ENCODE results near the gene TCAF1.

TCAF1 gene

GRCh38 chr7:143913945-143914615 lies 12.1 kb upstream of the TCAF1 start:
- Mint-ChIP-seq H3K36me3 (ENCODE audit: low read depth) (no peaks in the 10 kb centered on the region), H3K4me1 (ENCODE audit: low read depth) (no peaks in the 10 kb centered on the region), H3K27ac (no peak overlapping the region), H3K4me3 (no peak overlapping the region), H3K9me3 (no peaks in the 10 kb centered on the region), H3K27me3 (ENCODE audit: low read depth) (peaks cover 32% of the 10 kb centered on the region)

GRCh38 chr7:143910473-143911248 lies 8.7 kb upstream of the TCAF1 start:
- Mint-ChIP-seq H3K27me3 (ENCODE audit: low read depth) (peaks cover 22% of the 10 kb centered on the region), H3K36me3 (ENCODE audit: low read depth) (no peaks in the 10 kb centered on the region), H3K4me3 (no peak overlapping the region)

GRCh38 chr7:143909863-143910262 lies 7.9 kb upstream of the TCAF1 start:
- no peak overlapping the region for H3K4me3 Mint-ChIP-seq
- no peaks in the 10 kb centered on the region for H3K9me3 Mint-ChIP-seq
- no peaks in the 10 kb centered on the region for H3K4me1 Mint-ChIP-seq (ENCODE audit: low read depth)
- peaks cover 22% of the 10 kb centered on the region for H3K27me3 Mint-ChIP-seq (ENCODE audit: low read depth)
- no peaks in the 10 kb centered on the region for H3K36me3 Mint-ChIP-seq (ENCODE audit: low read depth)
- H3K27ac Mint-ChIP-seq = no peak overlapping the region

More at GRCh38 chr7:143910473-143911248, 8.7 kb upstream of the TCAF1 start:
- no peaks in the 10 kb centered on the region for H3K4me1 Mint-ChIP-seq (ENCODE audit: low read depth)
- no peaks in the 10 kb centered on the region for H3K9me3 Mint-ChIP-seq
- no peak overlapping the region for H3K27ac Mint-ChIP-seq

DNA sequence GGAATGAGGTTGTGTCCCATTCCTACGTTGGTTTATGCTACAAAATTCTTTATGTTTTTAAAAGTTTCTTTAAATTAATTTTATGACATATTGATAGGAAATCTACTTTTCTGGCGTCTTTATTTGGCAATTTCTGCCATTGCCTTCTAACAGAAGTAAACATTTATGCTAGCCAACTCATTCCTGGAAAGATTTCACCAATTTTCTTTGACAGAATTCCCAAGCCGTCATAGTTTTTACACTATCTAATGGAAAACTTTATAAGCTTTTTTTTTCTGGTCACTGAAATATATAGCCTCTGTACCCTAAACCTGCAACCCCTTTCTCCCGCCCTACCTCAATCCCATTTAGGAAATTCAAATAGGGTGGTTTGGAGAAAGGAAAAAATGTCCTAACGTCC lies 6.1 kb upstream of the TCAF1 start:
- Mint-ChIP-seq H3K36me3 (ENCODE audit: low read depth) (no peaks in the 10 kb centered on the region), H3K4me1 (ENCODE audit: low read depth) (no peaks in the 10 kb centered on the region), H3K9me3 (no peaks in the 10 kb centered on the region), H3K27ac (no peak overlapping the region), H3K4me3 (no peak overlapping the region), H3K27me3 (ENCODE audit: low read depth) (peaks cover 12% of the 10 kb centered on the region)

DNA sequence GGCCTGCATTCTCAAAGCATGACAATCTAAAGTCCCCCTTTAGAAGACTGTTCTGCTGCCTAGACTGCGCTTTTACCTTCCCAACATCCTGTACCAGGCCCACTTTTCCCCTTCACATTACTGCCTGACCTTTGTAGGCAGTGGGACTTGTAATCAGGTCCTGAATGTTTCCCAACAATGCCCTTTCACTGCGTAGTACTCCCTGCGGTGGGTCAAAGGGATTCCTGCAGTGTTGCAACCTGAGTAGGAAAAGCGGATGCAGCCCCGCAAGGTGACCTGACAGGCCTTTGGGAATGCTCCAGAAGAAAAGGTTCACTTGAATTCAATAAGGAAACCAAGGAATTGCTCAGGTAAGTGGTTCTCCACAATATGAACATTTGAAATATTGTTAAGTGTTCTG lies 4.9 kb upstream of the TCAF1 start:
- Mint-ChIP-seq H3K27me3 (ENCODE audit: low read depth) (peaks cover 12% of the 10 kb centered on the region), H3K4me3 (no peak overlapping the region), H3K4me1 (ENCODE audit: low read depth) (peaks cover 2% of the 10 kb centered on the region), H3K27ac (no peak overlapping the region), H3K36me3 (ENCODE audit: low read depth) (no peaks in the 10 kb centered on the region), H3K9me3 (no peaks in the 10 kb centered on the region)

DNA sequence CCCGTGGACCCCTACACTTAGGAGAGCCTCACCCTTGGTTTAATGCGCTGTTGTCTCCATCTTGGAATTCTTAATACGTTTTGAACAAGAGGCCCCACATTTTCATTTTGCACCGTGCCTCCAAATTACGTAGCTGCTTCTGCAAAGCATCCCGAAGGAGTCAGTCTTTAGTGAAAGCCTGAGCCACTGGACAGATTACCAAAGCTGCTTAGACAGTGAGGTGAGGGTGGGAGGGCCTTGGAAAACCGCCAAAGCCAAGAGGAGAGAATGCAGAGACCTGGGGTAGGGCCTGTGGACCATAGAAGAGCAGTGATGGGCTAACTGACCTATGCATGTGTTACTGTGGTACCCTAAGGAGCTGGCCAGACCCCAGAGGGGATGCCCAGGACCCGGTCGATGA lies 4.2 kb upstream of the TCAF1 start:
- no peaks in the 10 kb centered on the region for H3K36me3 Mint-ChIP-seq (ENCODE audit: low read depth)
- peaks cover 12% of the 10 kb centered on the region for H3K27me3 Mint-ChIP-seq (ENCODE audit: low read depth)
- H3K27ac Mint-ChIP-seq = no peak overlapping the region
- H3K9me3 Mint-ChIP-seq = no peaks in the 10 kb centered on the region
- peaks cover 6% of the 10 kb centered on the region for H3K4me1 Mint-ChIP-seq (ENCODE audit: low read depth)
- H3K4me3 Mint-ChIP-seq = no peak overlapping the region

DNA sequence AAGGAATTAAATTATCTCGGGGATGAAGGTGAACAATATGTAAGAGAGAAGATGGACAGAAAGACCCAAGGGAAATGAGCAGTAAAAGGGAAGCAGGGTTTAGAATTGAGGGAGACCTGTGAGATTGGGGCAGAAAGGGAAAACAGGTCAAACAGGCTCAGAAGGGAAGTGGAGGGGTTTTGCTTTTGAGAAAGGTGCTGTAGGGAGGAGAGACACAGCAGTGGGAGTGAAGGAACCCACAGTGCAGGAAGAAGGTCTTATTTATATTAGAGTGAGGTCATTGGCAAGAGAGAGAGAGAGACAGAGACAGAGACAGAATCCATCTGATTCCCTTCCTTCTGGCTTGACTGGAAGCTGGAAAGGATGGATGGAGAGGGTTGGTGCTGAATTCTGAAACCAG lies 3.5 kb upstream of the TCAF1 start:
- H3K4me3 Mint-ChIP-seq = no peak overlapping the region
- no peaks in the 10 kb centered on the region for H3K36me3 Mint-ChIP-seq (ENCODE audit: low read depth)
- H3K4me1 Mint-ChIP-seq (ENCODE audit: low read depth) = peaks cover 11% of the 10 kb centered on the region
- no peaks in the 10 kb centered on the region for H3K9me3 Mint-ChIP-seq
- peaks cover 8% of the 10 kb centered on the region for H3K27me3 Mint-ChIP-seq (ENCODE audit: low read depth)
- H3K27ac Mint-ChIP-seq = no peak overlapping the region

DNA sequence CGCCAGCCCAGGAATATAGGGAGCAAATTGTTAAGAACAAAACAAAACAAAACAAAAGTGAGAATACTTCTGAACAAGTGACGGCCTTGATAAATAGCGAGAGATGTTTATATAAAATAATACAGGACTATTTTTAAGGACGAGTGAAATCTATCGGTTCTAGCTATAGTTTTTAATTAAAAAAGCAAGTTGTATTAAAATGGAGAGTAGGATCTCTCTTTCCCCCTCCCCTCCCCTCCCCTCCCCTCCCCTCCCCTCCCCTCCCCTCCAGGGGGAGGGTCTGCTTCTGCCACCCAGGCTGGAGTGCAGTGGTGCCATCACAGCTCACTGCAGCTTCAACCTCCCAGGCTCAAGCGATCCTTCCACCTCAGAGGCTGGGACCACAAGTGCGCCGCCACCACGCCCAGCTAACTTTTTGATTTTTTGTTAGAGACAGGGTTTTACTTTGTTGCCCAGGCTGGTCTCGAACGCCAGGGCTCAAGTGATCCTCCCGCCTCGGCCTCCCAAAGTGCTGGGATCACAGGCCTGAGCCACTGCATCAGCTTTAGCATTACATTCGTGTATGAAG lies 440 bp upstream of the TCAF1 start:
- Mint-ChIP-seq H3K27ac (peak overlapping the region; percentile 89), H3K36me3 (ENCODE audit: low read depth) (no peaks in the 10 kb centered on the region)

DNA sequence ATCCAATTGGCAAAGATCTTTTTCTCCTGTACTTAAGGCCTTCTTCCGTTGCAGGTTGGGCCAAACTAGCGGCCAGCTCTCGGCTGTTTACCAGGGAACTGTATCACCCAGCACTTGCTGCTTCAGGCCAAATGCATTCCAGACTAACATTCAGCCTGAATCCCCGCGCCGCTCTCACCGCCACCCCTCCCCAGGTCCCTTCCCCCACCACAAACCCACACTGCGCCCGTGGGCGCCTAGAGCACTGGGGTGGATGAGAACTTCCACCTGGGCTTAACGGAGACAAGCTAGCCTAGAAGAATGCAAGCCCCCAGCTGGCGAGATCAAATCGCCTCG lies 676 bp downstream of the TCAF1 start:
- Mint-ChIP-seq H3K4me3 (peak overlapping the region; percentile 96), H3K27ac (peak overlapping the region; percentile 89), H3K36me3 (ENCODE audit: low read depth) (no peaks in the 10 kb centered on the region), H3K4me1 (ENCODE audit: low read depth) (peaks cover 21% of the 10 kb centered on the region), H3K9me3 (no peaks in the 10 kb centered on the region), H3K27me3 (ENCODE audit: low read depth) (no peaks in the 10 kb centered on the region)

More for the DNA sequence above, 440 bp upstream of the TCAF1 start:
- Mint-ChIP-seq H3K9me3 (no peaks in the 10 kb centered on the region), H3K27me3 (ENCODE audit: low read depth) (no peaks in the 10 kb centered on the region), H3K4me1 (ENCODE audit: low read depth) (peaks cover 21% of the 10 kb centered on the region), H3K4me3 (peak overlapping the region; percentile 96)

GRCh38 chr7:143900230-143900766 lies 1.7 kb downstream of the TCAF1 start:
- Mint-ChIP-seq H3K27me3 (ENCODE audit: low read depth) (no peaks in the 10 kb centered on the region), H3K9me3 (no peaks in the 10 kb centered on the region), H3K36me3 (ENCODE audit: low read depth) (no peaks in the 10 kb centered on the region), H3K4me3 (peak overlapping the region; percentile 96), H3K27ac (no peak overlapping the region), H3K4me1 (ENCODE audit: low read depth) (peaks cover 21% of the 10 kb centered on the region)

DNA sequence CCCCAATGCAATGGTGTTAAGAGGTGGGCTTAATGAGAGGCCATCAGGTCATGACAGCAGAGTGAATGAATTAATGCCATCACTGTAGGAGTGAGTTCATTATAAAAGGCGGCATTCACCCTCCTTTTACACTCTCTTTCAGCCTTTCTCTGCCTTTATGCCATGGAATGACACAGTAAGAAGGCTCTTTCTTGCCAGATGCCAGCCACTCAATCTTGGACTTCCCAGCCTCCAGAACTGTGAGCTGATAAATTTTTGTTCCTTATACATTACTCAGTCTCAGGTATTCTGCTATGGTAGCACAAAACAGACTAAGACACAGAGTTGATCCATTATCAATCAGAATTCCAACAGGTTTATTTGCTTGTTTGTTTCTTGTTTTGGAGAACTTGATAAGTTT lies 3.2 kb downstream of the TCAF1 start:
- no peak overlapping the region for H3K4me3 Mint-ChIP-seq
- H3K36me3 Mint-ChIP-seq (ENCODE audit: low read depth) = no peaks in the 10 kb centered on the region
- H3K9me3 Mint-ChIP-seq = no peaks in the 10 kb centered on the region
- H3K4me1 Mint-ChIP-seq (ENCODE audit: low read depth) = peaks cover 21% of the 10 kb centered on the region
- no peaks in the 10 kb centered on the region for H3K27me3 Mint-ChIP-seq (ENCODE audit: low read depth)
- no peak overlapping the region for H3K27ac Mint-ChIP-seq

GRCh38 chr7:143896667-143897066 lies 5.3 kb downstream of the TCAF1 start:
- no peaks in the 10 kb centered on the region for H3K27me3 Mint-ChIP-seq (ENCODE audit: low read depth)
- H3K36me3 Mint-ChIP-seq (ENCODE audit: low read depth) = no peaks in the 10 kb centered on the region
- H3K4me3 Mint-ChIP-seq = no peak overlapping the region
- no peak overlapping the region for H3K27ac Mint-ChIP-seq
- no peaks in the 10 kb centered on the region for H3K9me3 Mint-ChIP-seq
- H3K4me1 Mint-ChIP-seq (ENCODE audit: low read depth) = peaks cover 22% of the 10 kb centered on the region

DNA sequence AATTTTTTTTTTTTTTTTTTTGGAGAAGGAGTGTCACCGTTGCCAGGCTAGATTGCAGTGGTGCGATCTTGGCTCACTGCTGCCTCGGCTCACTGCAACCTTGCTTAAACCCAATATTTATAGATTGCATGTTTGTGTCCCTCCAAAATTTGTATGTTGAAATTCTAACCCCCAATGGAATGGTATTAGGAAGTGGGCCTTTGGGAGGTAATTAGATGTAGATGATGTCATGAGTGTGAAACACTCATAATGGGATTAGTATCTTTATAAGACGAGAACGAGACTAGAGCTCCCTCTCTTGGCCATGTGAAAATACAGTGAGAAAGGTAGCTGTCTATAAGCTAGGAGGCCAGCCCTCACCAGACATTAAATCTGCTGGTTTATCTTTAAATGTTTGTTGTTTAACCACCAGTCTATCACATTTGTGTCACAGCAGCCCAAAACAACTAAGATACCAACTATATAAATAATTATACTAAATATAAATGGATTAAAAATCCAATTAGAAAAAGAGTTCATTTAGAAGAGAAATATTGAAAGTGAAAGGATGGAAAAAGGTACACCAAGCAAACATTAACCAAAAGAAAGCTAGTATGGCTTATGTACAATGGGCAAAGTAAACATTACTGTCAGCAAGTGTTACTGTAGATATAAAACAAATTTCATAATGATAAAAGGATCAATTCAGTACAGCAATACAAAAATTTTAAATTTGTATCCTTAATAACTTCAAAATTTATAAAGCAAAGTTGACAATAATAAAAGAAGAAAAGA lies 9.3 kb downstream of the TCAF1 start:
- H3K4me3 Mint-ChIP-seq = no peak overlapping the region
- peaks cover 3% of the 10 kb centered on the region for H3K4me1 Mint-ChIP-seq (ENCODE audit: low read depth)
- H3K27ac Mint-ChIP-seq = no peak overlapping the region
- no peaks in the 10 kb centered on the region for H3K27me3 Mint-ChIP-seq (ENCODE audit: low read depth)
- H3K9me3 Mint-ChIP-seq = no peaks in the 10 kb centered on the region
- peaks cover 2% of the 10 kb centered on the region for H3K36me3 Mint-ChIP-seq (ENCODE audit: low read depth)

DNA sequence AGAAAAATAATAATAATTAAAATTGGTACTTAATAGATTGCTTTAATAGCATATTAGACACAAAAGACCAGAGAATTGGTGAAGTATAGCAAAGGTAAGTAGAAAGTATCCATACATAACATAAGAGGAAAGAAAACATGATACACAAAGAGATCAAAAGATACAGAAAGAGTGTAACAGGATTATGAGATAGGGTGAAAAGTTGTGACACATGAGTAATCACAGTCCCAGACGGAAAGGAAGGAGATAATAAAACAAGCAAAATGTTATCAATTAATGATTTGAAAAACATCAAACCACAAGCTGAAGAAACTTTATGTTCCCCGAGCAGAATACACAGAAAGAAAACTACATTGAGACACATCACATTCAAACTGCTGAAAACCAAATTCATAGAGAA lies 10.5 kb downstream of the TCAF1 start:
- Mint-ChIP-seq H3K36me3 (ENCODE audit: low read depth) (peaks cover 2% of the 10 kb centered on the region), H3K27me3 (ENCODE audit: low read depth) (no peaks in the 10 kb centered on the region), H3K9me3 (no peaks in the 10 kb centered on the region), H3K27ac (no peak overlapping the region), H3K4me1 (ENCODE audit: low read depth) (peaks cover 3% of the 10 kb centered on the region), H3K4me3 (no peak overlapping the region)

Measured in T-helper 1 cell treated with Interleukin-12 subunit alpha and Interleukin-12 subunit beta and Interleukin-4 antibody, amounts not matched to agents 30 μg/mL and 1 μg/mL, for 36 hours (primary cell).